H9 (cell line): ENCODE measurements around the gene CCT7. TPM values are rescaled to one million over a fixed set of nuclear protein-coding genes. Genes with fewer than 3 reads are reported as not detected.

ENCODE experiments used
- DNase-seq: peaks from one replicate; pipeline ENCODE4 v3.0.0-alpha.2; 2017
- H2AFZ ChIP-seq: one replicate; pipeline ENCODE4 v1.6.1; 2013; ENCODE audit warnings: mild to moderate bottlenecking, low read length, control low read depth, moderate library complexity
- H2AK5ac ChIP-seq: 2 replicates; pipeline ENCODE4 v1.6.1; 2013; ENCODE audit warnings: low read length, control low read depth, mixed read lengths; ENCODE audit not compliant: insufficient read length
- H2BK120ac ChIP-seq: one replicate; pipeline ENCODE4 v1.6.1; 2013; ENCODE audit warnings: low read depth, mild to moderate bottlenecking, low read length, control low read depth, inconsistent platforms; ENCODE audit not compliant: poor library complexity, severe bottlenecking
- H2BK12ac ChIP-seq: 2 replicates; pipeline ENCODE4 v1.6.1; 2013; ENCODE audit warnings: low read length, control low read depth, mixed read lengths, low read depth; ENCODE audit not compliant: insufficient read length
- H2BK15ac ChIP-seq: 2 replicates; pipeline ENCODE4 v1.6.1; 2013; ENCODE audit warnings: low read depth, low read length, control low read depth
- H2BK20ac ChIP-seq: one replicate; pipeline ENCODE4 v1.6.1; 2013; ENCODE audit warnings: low read depth, mild to moderate bottlenecking, low read length, control low read depth, inconsistent platforms; ENCODE audit not compliant: poor library complexity, severe bottlenecking
- H2BK5ac ChIP-seq: 2 replicates; pipeline ENCODE4 v1.6.1; 2013; ENCODE audit warnings: low read length, control low read depth, mixed read lengths; ENCODE audit not compliant: insufficient read length
- H3K14ac ChIP-seq: 2 replicates; pipeline ENCODE4 v1.6.1; 2013; ENCODE audit warnings: low read length, control low read depth; ENCODE audit not compliant: insufficient read depth
- H3K18ac ChIP-seq: 2 replicates; pipeline ENCODE4 v1.6.1; 2013; ENCODE audit warnings: low read depth, mild to moderate bottlenecking, mixed read lengths, low read length, control low read depth; ENCODE audit not compliant: insufficient read length
- H3K23ac ChIP-seq: 2 replicates; pipeline ENCODE4 v1.6.1; 2013; ENCODE audit warnings: low read length, control low read depth, mixed read lengths, low read depth; ENCODE audit not compliant: insufficient read length
- H3K23me2 ChIP-seq: 2 replicates; pipeline ENCODE4 v1.6.1; 2013; ENCODE audit warnings: low read depth, mild to moderate bottlenecking, mixed read lengths, low read length, control low read depth; ENCODE audit not compliant: insufficient read length, poor library complexity, severe bottlenecking
- H3K27ac ChIP-seq: 2 replicates; pipeline ENCODE4 v1.5.1; 2013; ENCODE audit warnings: low read length, control low read depth, mixed read lengths, low read depth; ENCODE audit not compliant: insufficient read length
- H3K27me3 ChIP-seq: 2 replicates; pipeline ENCODE4 v1.6.1; 2013; ENCODE audit warnings: low read length, control low read depth, inconsistent platforms; ENCODE audit not compliant: insufficient read depth
- H3K4ac ChIP-seq: 2 replicates; pipeline ENCODE4 v1.6.1; 2013; ENCODE audit warnings: low read depth, mild to moderate bottlenecking, control low read depth, inconsistent platforms, low read length, moderate library complexity
- H3K4me1 ChIP-seq: 2 replicates; pipeline ENCODE4 v1.6.1; 2013; ENCODE audit warnings: low read length, control low read depth, inconsistent platforms; ENCODE audit not compliant: insufficient read depth
- H3K4me2 ChIP-seq: 2 replicates; pipeline ENCODE4 v1.6.1; 2013; ENCODE audit warnings: low read length, control low read depth, mixed read lengths; ENCODE audit not compliant: insufficient read length, insufficient read depth
- H3K56ac ChIP-seq: 2 replicates; pipeline ENCODE4 v1.6.1; 2013; ENCODE audit warnings: low read depth, mild to moderate bottlenecking, mixed read lengths, low read length, control low read depth; ENCODE audit not compliant: insufficient read length
- H3K79me1 ChIP-seq: 2 replicates; pipeline ENCODE4 v1.6.1; 2013; ENCODE audit warnings: low read depth, mild to moderate bottlenecking, moderate library complexity, low read length, control low read depth, inconsistent platforms; ENCODE audit not compliant: insufficient read depth, poor library complexity, severe bottlenecking
- H3K79me2 ChIP-seq: 2 replicates; pipeline ENCODE4 v1.6.1; 2013; ENCODE audit warnings: low read length, control low read depth, inconsistent platforms; ENCODE audit not compliant: insufficient read depth
- H3K9ac ChIP-seq: 2 replicates; pipeline ENCODE4 v1.6.1; 2013; ENCODE audit warnings: low read length, control low read depth, mixed read lengths; ENCODE audit not compliant: insufficient read length; ENCODE audit errors: extremely low read depth
- H3K9me3 ChIP-seq: one replicate; pipeline ENCODE4 v1.6.1; 2013; ENCODE audit warnings: low read depth, low read length, inconsistent platforms; ENCODE audit not compliant: control insufficient read depth
- H3T11ph ChIP-seq: one replicate; pipeline ENCODE4 v1.6.1; 2013; ENCODE audit warnings: mild to moderate bottlenecking, low read length, control low read depth, inconsistent platforms
- H4K20me1 ChIP-seq: one replicate; pipeline ENCODE4 v1.6.1; 2013; ENCODE audit not compliant: control insufficient read depth, insufficient read length, insufficient read depth
- H4K5ac ChIP-seq: 2 replicates; pipeline ENCODE4 v1.6.1; 2013; ENCODE audit warnings: low read depth, mild to moderate bottlenecking, mixed read lengths, low read length, control low read depth; ENCODE audit not compliant: insufficient read length
- H4K8ac ChIP-seq: replicated peaks from 2 replicates; pipeline ENCODE4 v1.6.1; 2013; ENCODE audit warnings: low read length, control low read depth, mixed read lengths, low read depth; ENCODE audit not compliant: insufficient read length
- H4K91ac ChIP-seq: 2 replicates; pipeline ENCODE4 v1.6.1; 2013; ENCODE audit warnings: low read depth, mild to moderate bottlenecking, moderate library complexity, mixed read lengths, low read length, control low read depth; ENCODE audit not compliant: insufficient read length
- H3K27ac Mint-ChIP-seq, 3 experiments: 2 replicates in 2 of 3; 3 replicates in 1 of 3; pipeline ENCODE4 v1.8.0; 2020 to 2021; ENCODE audit warnings: mixed read lengths in 3 of 3, mild to moderate bottlenecking in 1 of 3, moderate library complexity in 1 of 3
- H3K27me3 Mint-ChIP-seq: 2 replicates; pipeline ENCODE4 v1.8.0; 2021; ENCODE audit warnings: low read depth, mild to moderate bottlenecking, moderate library complexity, mixed read lengths
- H3K36me3 Mint-ChIP-seq, 3 experiments: 2 replicates in 2 of 3; 3 replicates in 1 of 3; pipeline ENCODE4 v1.8.0; 2020 to 2021; ENCODE audit warnings: low read depth in 3 of 3, mixed read lengths in 3 of 3; ENCODE audit not compliant: insufficient read depth in 1 of 3
- H3K4me1 Mint-ChIP-seq, 2 experiments: 2 replicates each; pipeline ENCODE4 v1.8.0; 2020; ENCODE audit warnings: mixed read lengths in 2 of 2
- H3K4me3 Mint-ChIP-seq, 2 experiments: 2 replicates in 1 of 2; 3 replicates in 1 of 2; pipeline ENCODE4 v1.8.0; 2020 to 2021; ENCODE audit warnings: mild to moderate bottlenecking in 2 of 2, mixed read lengths in 2 of 2, moderate library complexity in 1 of 2
- H3K9me3 Mint-ChIP-seq, 2 experiments: 2 replicates in 1 of 2; 3 replicates in 1 of 2; pipeline ENCODE4 v1.8.0; 2020; ENCODE audit warnings: mild to moderate bottlenecking in 2 of 2, mixed read lengths in 2 of 2, moderate library complexity in 1 of 2
- WGBS: extraction: QIAGEN DNeasy Blood & Tissue Kit; methylation state at CpG from one replicate; pipeline ENCODE4 v1.1.7; 2013; ENCODE audit warnings: missing lambda C conversion rate, low lambda C conversion rate, mixed read lengths; ENCODE audit not compliant: insufficient read length; ENCODE audit errors: extremely low coverage; 5-methylcytosine and 5-hydroxymethylcytosine counted together
- total RNA-seq: library from RNA; stranded (reverse); gene quantifications from 2 replicates; pipeline ENCODE4 v1.2.1, GENCODE V29; 2021
- TF ChIP-seq, protein P1 (sequence below): fragments of 200-600 bp; sonication (generic); conservative IDR thresholded peaks from 3 replicates; pipeline ENCODE4 v1.8.0; 2021; ENCODE audit warnings: antibody characterized with exemption, mild to moderate bottlenecking

CCT7 gene
- total RNA-seq, 1 experiment from 2014 or later = 500 TPM

DNA sequence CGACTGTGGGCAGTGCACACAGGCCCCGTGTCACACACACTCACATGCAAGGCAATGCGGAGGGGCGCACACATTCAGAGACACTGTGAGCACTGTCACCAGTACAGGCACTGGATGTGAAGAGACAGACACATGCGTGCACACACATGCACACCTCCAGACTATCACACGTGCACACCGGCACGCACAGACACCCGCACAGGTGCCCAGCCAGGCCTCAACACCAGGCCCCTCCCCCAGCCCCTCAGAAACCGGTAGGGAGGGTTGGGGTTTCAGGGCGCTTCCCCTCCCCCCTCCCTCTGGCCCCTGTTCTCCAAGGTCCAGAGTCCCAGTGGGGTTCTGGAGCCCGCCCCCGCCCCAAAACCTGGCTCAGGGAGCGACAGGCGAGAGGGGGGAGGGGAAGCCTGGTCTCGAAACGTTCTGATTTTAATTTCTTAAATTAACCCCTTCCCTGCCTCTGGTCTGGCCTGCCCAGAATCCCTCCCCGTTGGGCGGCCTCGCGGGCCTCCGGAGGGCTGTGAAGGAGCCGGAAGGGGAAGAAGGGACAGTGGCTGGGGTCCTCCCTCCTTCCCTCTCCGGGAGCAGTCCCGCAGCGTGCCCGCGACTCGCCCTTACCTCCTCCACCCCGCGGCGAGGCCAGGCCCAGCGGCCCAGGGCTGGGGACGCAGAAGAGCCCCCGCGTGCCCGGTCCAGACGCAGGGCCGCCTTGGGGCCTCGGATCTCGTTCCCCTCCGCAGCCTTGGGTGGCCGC is 49.6 kb downstream of the CCT7 start:
- no peak overlapping the region for H3K23ac ChIP-seq
- H3K4me3 Mint-ChIP-seq = peak overlapping the region; percentile 77 to 88
- peaks cover 3% of the 10 kb centered on the region; the same call in 1 of the 2 replicates for H3K79me2 ChIP-seq
- H3K18ac ChIP-seq = no peak overlapping the region
- no CpG with 5 or more reads among the region's 43 CpGs for whole genome bisulfite sequencing
- H3K27ac ChIP-seq = no peak overlapping the region
- H3K14ac ChIP-seq = peak overlapping the region; percentile 81
- peak overlapping the region; percentile 62 for H3K9ac ChIP-seq
- no peak overlapping the region for H4K91ac ChIP-seq
- no peak overlapping the region for H2BK12ac ChIP-seq
- no peak overlapping the region for H4K5ac ChIP-seq
- peaks cover 15% of the 10 kb centered on the region for H3K23me2 ChIP-seq
- no peaks in the 10 kb centered on the region for H3K9me3 ChIP-seq
- H3K9me3 Mint-ChIP-seq = no peaks in the 10 kb centered on the region
- peaks cover 3% of the 10 kb centered on the region; the same call in 1 of the 2 replicates for H3K4me1 ChIP-seq
- H3K79me1 ChIP-seq = peaks cover 3% of the 10 kb centered on the region
- H3K27me3 Mint-ChIP-seq = peaks cover 39% of the 10 kb centered on the region
- peaks cover 19 to 24% of the 10 kb centered on the region in 2 experiments for H3K4me1 Mint-ChIP-seq
- no peaks in the 10 kb centered on the region for H4K20me1 ChIP-seq
- 0 out of 7 replicates have a peak overlapping the region, but pooled peaks of 1 of the 3 experiments have one; percentile 27 for H3K27ac Mint-ChIP-seq
- H2BK120ac ChIP-seq = no peak overlapping the region
- H4K8ac ChIP-seq = no peak overlapping the region
- no peak overlapping the region for H2AFZ ChIP-seq
- H3K4ac ChIP-seq = no peak overlapping the region
- no peak overlapping the region for H2BK15ac ChIP-seq
- no peak overlapping the region for H2BK5ac ChIP-seq
- H3T11ph ChIP-seq = no peak overlapping the region
- H3K56ac ChIP-seq = no peak overlapping the region
- TF ChIP-seq, protein P1, sequence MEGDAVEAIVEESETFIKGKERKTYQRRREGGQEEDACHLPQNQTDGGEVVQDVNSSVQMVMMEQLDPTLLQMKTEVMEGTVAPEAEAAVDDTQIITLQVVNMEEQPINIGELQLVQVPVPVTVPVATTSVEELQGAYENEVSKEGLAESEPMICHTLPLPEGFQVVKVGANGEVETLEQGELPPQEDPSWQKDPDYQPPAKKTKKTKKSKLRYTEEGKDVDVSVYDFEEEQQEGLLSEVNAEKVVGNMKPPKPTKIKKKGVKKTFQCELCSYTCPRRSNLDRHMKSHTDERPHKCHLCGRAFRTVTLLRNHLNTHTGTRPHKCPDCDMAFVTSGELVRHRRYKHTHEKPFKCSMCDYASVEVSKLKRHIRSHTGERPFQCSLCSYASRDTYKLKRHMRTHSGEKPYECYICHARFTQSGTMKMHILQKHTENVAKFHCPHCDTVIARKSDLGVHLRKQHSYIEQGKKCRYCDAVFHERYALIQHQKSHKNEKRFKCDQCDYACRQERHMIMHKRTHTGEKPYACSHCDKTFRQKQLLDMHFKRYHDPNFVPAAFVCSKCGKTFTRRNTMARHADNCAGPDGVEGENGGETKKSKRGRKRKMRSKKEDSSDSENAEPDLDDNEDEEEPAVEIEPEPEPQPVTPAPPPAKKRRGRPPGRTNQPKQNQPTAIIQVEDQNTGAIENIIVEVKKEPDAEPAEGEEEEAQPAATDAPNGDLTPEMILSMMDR = no peak
- H3K36me3 Mint-ChIP-seq = no peaks in the 10 kb centered on the region; a peak in 1 of 7 replicates
- no peak overlapping the region for H2AK5ac ChIP-seq
- H2BK20ac ChIP-seq = no peak overlapping the region
- DNase-seq = no peak
- peaks cover 2% of the 10 kb centered on the region; the same call in 1 of the 2 replicates for H3K27me3 ChIP-seq
- H3K4me2 ChIP-seq = peak overlapping the region; percentile 89
